ENCODE measurements around the gene ADAMTS4. TPM values are rescaled to one million over a fixed set of nuclear protein-coding genes. Genes with fewer than 3 reads are reported as not detected.

The ADAMTS4 gene
- total and polyA plus RNA-seq, 8 donors = 0.89 to 20.6 (median 2.3) TPM

DNA sequence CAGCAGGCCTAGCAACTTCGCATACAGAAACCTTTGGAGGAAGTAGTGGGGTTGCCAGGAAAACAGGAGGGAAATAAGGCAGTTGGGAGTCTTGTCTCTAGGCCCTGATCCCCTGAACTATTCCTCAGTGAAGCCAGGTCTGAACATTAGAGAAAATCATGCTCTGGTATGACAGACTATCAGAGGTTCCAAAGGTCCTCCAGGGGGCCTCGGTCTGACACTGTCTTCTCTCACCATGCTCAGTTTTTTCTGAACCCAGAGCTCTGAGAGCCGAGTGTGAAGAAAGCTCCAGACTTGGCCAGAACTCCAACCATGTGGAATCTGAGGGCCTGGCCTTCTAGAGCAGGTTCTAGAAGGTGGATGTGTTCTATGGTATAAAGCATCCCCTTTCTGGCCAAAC lies 31.0 kb upstream of the ADAMTS4 start:
- Histone ChIP-seq H3K27me3 (no peaks in the 10 kb centered on the region), H3K9me3 (no peaks in the 10 kb centered on the region), H3K36me3 (peaks cover 20 to 37% (median 29%) of the 10 kb centered on the region in 4 donors), H3K27ac (no peak overlapping the region), H3K4me3 (no peak overlapping the region), H3K4me1 (peaks cover 16 to 31% (median 29%) of the 10 kb centered on the region in 4 donors)
- 50 to 76% (median 62%) methylated on average over 3 of the region's 3 CpGs for WGBS, 5 donors
- no peak for DNase-seq
- intact Hi-C loops (cut with DNase I; ENCODE audit: low total_unique reads) = loop anchor here (5.0 kb wide), 1 partner anchor 152 kb away; no protein-coding TSS in a partner anchor
- no peak for TF ChIP-seq EP300 (IDR thresholded peaks at IDR 0.05)
- TF ChIP-seq POLR2A (IDR thresholded peaks at IDR 0.05) = no peak
- TF ChIP-seq, protein P1, sequence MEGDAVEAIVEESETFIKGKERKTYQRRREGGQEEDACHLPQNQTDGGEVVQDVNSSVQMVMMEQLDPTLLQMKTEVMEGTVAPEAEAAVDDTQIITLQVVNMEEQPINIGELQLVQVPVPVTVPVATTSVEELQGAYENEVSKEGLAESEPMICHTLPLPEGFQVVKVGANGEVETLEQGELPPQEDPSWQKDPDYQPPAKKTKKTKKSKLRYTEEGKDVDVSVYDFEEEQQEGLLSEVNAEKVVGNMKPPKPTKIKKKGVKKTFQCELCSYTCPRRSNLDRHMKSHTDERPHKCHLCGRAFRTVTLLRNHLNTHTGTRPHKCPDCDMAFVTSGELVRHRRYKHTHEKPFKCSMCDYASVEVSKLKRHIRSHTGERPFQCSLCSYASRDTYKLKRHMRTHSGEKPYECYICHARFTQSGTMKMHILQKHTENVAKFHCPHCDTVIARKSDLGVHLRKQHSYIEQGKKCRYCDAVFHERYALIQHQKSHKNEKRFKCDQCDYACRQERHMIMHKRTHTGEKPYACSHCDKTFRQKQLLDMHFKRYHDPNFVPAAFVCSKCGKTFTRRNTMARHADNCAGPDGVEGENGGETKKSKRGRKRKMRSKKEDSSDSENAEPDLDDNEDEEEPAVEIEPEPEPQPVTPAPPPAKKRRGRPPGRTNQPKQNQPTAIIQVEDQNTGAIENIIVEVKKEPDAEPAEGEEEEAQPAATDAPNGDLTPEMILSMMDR (IDR thresholded peaks at IDR 0.05) = no peak
- TF ChIP-seq POLR2AphosphoS5 (IDR thresholded peaks at IDR 0.05) = no peak

DNA sequence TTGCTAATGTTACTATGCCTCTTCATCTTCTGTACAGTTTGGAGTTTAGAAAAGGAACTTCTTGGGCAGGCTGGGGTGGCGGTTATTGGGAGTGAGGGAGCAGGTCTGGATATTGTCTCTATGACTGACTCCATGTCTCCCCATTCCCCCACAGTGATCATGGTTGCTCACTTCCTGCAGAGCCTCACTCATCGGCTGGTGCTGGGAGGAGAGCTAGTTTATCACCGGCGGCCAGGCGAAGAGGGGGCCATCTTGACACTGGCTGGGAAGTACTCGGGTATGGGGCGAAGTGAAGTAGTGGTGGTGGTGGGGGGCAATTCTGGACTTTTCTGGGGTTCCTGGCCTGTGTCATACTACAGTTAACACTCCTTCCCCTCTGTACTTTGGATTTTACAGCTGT lies 29.2 kb upstream of the ADAMTS4 start:
- TF ChIP-seq POLR2AphosphoS5 (IDR thresholded peaks at IDR 0.05) = no peak
- TF ChIP-seq, protein P1 (IDR thresholded peaks at IDR 0.05) = no peak
- TF ChIP-seq EP300 (IDR thresholded peaks at IDR 0.05) = no peak
- TF ChIP-seq POLR2A (IDR thresholded peaks at IDR 0.05) = no peak
- Histone ChIP-seq H3K9me3 (no peaks in the 10 kb centered on the region), H3K4me1 (peaks cover 16 to 42% (median 29%) of the 10 kb centered on the region in 4 donors), H3K27me3 (no peaks in the 10 kb centered on the region), H3K4me3 (peak overlapping the region in 2 of 4 donors; percentile 75 to 82), H3K36me3 (peaks cover 20 to 37% (median 29%) of the 10 kb centered on the region in 4 donors), H3K27ac (peak overlapping the region in 2 of 5 donors; percentile 15 to 79)
- intact Hi-C loops (cut with DNase I; ENCODE audit: low total_unique reads) = loop anchor here (5.0 kb wide), 1 partner anchor 154 kb away; no protein-coding TSS in a partner anchor
- no peak for DNase-seq
- 83 to 98% (median 93%) methylated on average over 6 to 7 of the region's 7 CpGs for WGBS, 5 donors

DNA sequence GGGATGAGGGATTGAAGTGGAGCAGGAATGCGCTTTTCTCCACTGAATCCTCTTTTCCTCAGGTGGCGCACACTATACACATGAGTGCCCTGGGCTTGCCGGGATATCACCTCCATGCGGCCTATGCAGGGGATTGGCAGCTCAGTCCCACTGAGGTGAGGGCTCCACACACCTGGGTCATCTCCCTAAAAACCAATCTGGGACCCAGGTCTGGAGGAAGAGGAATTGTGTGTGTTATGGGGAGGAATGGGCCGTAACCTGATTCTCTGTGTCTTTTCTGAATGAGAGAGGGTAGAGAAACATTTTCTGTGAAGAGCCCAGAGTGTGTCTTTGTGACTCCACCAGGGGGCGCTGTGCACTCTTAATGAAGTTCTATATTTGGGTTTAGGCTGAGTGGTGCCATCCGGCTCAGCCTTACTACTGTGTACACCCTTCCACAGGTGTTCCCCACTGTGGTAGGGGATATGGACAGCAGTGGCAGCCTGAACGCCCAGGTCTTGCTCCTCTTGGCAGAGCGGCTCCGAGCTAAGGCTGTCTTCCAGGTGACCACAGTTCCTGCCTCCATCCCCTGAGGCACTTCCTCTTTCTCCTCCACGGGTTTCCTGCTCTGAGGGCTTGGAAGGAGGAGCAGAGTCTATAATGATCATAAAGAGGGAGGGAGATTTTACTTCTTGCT lies 28.5 kb upstream of the ADAMTS4 start:
- peaks cover 16 to 42% (median 29%) of the 10 kb centered on the region in 4 donors for H3K4me1 ChIP-seq
- DNase-seq = peak; percentile 88 to 91
- no peak for TF ChIP-seq POLR2AphosphoS5 (IDR thresholded peaks at IDR 0.05)
- TF ChIP-seq EP300 (IDR thresholded peaks at IDR 0.05) = no peak
- TF ChIP-seq, protein P1 (IDR thresholded peaks at IDR 0.05) = peak in 5 of 7 experiments; percentile 75 to 95 (median 90)
- TF ChIP-seq POLR2A (IDR thresholded peaks at IDR 0.05) = no peak
- WGBS, 5 donors = 36 to 46% (median 41%) methylated on average over 11 of the region's 11 CpGs
- peaks cover 20 to 37% (median 29%) of the 10 kb centered on the region in 4 donors for H3K36me3 ChIP-seq
- peak overlapping the region in 3 of 4 donors; percentile 13 to 82 (median 75) for H3K4me3 ChIP-seq
- no peaks in the 10 kb centered on the region for H3K9me3 ChIP-seq
- intact Hi-C loops (cut with DNase I; ENCODE audit: low total_unique reads) = loop anchor here (5.0 kb wide), 1 partner anchor 155 kb away; no protein-coding TSS in a partner anchor
- H3K27me3 ChIP-seq = no peaks in the 10 kb centered on the region
- peak overlapping the region in 3 of 5 donors; percentile 15 to 84 (median 79) for H3K27ac ChIP-seq

DNA sequence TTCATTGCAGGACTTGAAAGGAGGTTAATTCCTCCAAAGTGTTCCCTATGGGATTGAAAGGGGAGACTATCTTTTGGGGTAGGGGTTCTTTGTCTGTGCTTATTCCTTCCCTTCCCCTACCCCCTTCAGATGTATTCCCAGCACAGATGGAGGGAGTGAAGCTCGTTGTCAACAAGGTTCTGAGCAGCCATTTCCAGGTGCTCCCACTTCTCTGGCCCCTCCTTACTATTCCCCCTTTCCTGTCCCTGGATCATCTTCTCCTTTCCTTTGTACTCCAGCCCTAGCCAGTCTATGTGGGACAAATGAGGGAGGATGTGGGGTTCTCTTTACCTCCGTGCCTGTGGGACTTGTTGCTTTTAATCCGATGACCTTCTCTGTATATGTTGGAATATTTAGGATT lies 27.9 kb upstream of the ADAMTS4 start:
- peak overlapping the region; percentile 65 to 83 (median 78) for H3K4me3 ChIP-seq
- no peak for DNase-seq
- H3K4me1 ChIP-seq = peaks cover 16 to 42% (median 29%) of the 10 kb centered on the region in 4 donors
- intact Hi-C loops (cut with DNase I; ENCODE audit: low total_unique reads) = loop anchor here (5.0 kb wide), 1 partner anchor 156 kb away; no protein-coding TSS in a partner anchor
- H3K9me3 ChIP-seq = no peaks in the 10 kb centered on the region
- peaks cover 20 to 37% (median 29%) of the 10 kb centered on the region in 4 donors for H3K36me3 ChIP-seq
- H3K27ac ChIP-seq = peak overlapping the region in 4 of 5 donors; percentile 15 to 84 (median 80)
- WGBS, 5 donors = 39 to 72% (median 61%) methylated on average over 3 of the region's 3 CpGs
- no peak for TF ChIP-seq POLR2A (IDR thresholded peaks at IDR 0.05)
- TF ChIP-seq EP300 (IDR thresholded peaks at IDR 0.05) = no peak
- TF ChIP-seq, protein P1 (IDR thresholded peaks at IDR 0.05) = no peak
- TF ChIP-seq POLR2AphosphoS5 (IDR thresholded peaks at IDR 0.05) = no peak
- no peaks in the 10 kb centered on the region for H3K27me3 ChIP-seq
